ENCODE data around the gene ZNF716. TPM values are rescaled to one million over a fixed set of nuclear protein-coding genes. Genes with fewer than 3 reads are reported as not detected.

Gene ZNF716
- total and polyA plus RNA-seq, 11 donors, result not detected

DNA sequence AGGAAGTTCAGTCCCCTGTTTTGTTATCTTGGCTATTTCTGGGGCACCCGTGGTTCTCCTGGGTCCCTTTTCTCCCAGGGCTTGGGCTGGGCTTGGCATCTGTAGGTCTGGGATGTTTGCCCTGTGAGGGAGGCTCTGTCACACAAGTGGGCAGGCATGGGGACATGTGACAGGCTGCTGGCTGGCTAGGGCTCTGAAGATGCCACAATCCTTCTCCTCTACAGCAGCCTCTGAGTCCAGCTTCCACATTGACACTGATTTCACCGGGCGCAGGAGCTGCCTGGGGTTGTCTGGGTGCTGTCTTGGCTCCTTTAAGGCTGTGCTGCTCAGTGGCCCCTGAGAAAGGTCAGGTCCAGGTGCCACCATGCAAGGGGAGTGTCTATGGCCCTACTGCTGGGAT lies 37.4 kb upstream of the ZNF716 start:
- Histone ChIP-seq H3K9me3 (peaks cover 0 to 4% (median 0%) of the 10 kb centered on the region in 12 donors), H3K27ac (no peak overlapping the region), H3K4me3 (no peak overlapping the region), H3K27me3 (no peaks in the 10 kb centered on the region), H3K36me3 (no peaks in the 10 kb centered on the region), H3K4me1 (no peaks in the 10 kb centered on the region)
- peak in 1 of 5 donors; percentile 50 for DNase-seq
- intact Hi-C loops (cut with DNase I), result no loop called here
- 17 to 67% (median 48%) methylated on average over 1 to 3 of the region's 3 CpGs for WGBS, 4 donors
- peak in 3 of 4 donors; percentile 28 to 70 (median 54) for ATAC-seq
- no peak for TF ChIP-seq POLR2A (IDR thresholded peaks at IDR 0.05)
- TF ChIP-seq, protein P1, sequence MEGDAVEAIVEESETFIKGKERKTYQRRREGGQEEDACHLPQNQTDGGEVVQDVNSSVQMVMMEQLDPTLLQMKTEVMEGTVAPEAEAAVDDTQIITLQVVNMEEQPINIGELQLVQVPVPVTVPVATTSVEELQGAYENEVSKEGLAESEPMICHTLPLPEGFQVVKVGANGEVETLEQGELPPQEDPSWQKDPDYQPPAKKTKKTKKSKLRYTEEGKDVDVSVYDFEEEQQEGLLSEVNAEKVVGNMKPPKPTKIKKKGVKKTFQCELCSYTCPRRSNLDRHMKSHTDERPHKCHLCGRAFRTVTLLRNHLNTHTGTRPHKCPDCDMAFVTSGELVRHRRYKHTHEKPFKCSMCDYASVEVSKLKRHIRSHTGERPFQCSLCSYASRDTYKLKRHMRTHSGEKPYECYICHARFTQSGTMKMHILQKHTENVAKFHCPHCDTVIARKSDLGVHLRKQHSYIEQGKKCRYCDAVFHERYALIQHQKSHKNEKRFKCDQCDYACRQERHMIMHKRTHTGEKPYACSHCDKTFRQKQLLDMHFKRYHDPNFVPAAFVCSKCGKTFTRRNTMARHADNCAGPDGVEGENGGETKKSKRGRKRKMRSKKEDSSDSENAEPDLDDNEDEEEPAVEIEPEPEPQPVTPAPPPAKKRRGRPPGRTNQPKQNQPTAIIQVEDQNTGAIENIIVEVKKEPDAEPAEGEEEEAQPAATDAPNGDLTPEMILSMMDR (IDR thresholded peaks at IDR 0.05), result no peak

DNA sequence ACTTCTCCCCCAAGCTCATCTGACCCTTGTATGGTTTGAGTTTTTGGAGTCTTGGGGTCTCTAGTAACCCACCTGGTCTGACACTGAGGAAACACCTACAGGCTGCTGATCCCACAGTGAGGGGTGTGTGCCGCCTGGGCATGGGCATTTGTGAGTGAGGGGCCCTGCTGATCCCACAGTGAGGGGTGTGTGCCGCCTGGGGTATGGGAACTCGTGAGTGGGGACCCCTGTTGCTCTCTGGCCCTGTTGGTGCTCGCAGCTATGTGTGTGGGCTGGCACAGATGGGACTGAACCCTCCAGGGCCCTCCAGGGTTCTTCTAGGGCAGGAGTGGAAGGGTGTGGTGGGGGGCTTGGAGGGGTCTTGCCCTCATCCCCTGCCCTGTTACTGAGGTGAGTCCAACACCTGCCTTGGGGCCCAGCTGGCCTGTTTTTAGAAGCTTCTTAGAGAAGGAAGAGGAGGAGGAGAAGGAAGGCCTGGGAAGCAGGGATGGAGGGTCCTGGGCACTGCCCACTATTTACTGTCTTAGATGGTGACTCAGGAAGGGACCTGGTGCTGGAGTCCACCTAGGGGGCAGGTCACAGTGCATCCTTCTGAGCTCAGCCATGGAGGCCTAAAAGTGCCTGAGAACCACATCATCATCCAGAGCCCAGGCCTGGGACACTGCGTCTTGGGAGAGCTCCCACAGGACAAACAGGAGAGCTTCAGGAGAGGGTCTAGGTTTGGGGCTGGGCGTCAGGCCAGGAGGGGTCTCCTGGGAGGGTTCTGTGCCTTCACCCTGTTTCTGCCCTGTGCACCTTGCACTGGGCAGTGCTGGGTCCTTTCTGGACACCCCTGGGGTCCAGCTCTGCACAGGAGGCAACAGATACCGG lies 36.2 kb upstream of the ZNF716 start:
- Histone ChIP-seq H3K36me3 (peaks cover 0 to 2% (median 0%) of the 10 kb centered on the region in 9 donors), H3K4me1 (no peaks in the 10 kb centered on the region), H3K27ac (no peak overlapping the region), H3K9me3 (peaks cover 0 to 13% (median 0%) of the 10 kb centered on the region in 12 donors), H3K4me3 (no peak overlapping the region), H3K27me3 (no peaks in the 10 kb centered on the region)
- DNase-seq (peak in 1 of 5 donors; percentile 7), ATAC-seq (peak in 1 of 4 donors; percentile 8)
- intact Hi-C loops (cut with DNase I), result no loop called here
- TF ChIP-seq POLR2A (IDR thresholded peaks at IDR 0.05), result no peak
- TF ChIP-seq, protein P1 (IDR thresholded peaks at IDR 0.05), result no peak
- 47 to 78% (median 58%) methylated on average over 4 to 7 of the region's 7 CpGs for WGBS, 4 donors

DNA sequence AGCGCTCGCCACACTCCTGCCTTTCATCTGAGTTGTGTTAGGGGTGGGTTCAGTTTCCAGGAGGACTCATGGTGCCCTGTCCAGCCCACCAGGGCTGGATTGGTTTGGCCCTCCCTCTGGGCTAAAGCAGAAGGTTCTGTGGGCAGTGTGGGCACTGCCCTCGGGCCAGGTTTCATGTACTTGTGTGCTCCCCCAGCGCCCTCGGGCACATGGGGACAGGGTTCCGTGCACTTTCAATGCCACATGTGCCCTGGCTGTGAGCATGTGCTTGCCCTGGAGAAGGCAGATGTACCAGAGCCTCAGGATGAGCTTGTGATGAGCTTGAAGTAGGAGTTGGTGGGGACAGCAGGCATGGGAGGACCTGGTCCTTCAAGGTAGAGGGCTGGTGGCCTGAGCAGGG lies 35.6 kb upstream of the ZNF716 start:
- ATAC-seq (no peak), DNase-seq (peak in 1 of 5 donors; percentile 8)
- TF ChIP-seq POLR2A (IDR thresholded peaks at IDR 0.05), result no peak
- TF ChIP-seq, protein P1 (IDR thresholded peaks at IDR 0.05), result no peak
- no peaks in the 10 kb centered on the region for H3K27me3 ChIP-seq
- H3K27ac ChIP-seq, result no peak overlapping the region
- H3K9me3 ChIP-seq, result peaks cover 0 to 15% (median 0%) of the 10 kb centered on the region in 12 donors
- 60 to 78% (median 72%) methylated on average over 6 of the region's 6 CpGs for WGBS, 4 donors
- intact Hi-C loops (cut with DNase I), result no loop called here
- H3K36me3 ChIP-seq, result peaks cover 0 to 2% (median 0%) of the 10 kb centered on the region in 9 donors
- H3K4me3 ChIP-seq, result no peak overlapping the region
- no peaks in the 10 kb centered on the region for H3K4me1 ChIP-seq

DNA sequence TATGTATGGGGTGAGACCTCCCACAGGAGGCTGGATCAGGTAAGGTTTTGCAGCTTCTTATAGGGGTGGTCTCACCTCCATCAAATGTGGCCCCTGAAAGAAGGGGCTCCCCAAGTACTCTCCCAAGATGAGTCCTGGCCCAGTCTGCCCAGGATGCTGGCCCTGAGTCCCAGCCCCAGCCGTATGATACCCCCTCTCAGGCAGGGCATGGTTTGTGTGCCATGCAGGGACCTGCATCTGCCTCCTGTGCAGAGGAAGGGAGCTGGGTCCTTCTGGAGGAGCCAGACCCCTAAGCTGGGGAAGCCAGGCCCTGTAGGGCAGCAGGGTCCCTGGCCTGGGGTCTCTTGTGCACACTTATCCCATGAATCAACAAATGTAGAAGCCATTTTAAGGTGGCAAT lies 35.1 kb upstream of the ZNF716 start:
- Histone ChIP-seq H3K36me3 (peaks cover 0 to 2% (median 0%) of the 10 kb centered on the region in 9 donors), H3K4me1 (no peaks in the 10 kb centered on the region), H3K27me3 (no peaks in the 10 kb centered on the region), H3K4me3 (no peak overlapping the region), H3K27ac (no peak overlapping the region), H3K9me3 (peaks cover 0 to 14% (median 0%) of the 10 kb centered on the region in 12 donors)
- DNase-seq (no peak), ATAC-seq (no peak)
- TF ChIP-seq, protein P1 (IDR thresholded peaks at IDR 0.05), result no peak
- no peak for TF ChIP-seq POLR2A (IDR thresholded peaks at IDR 0.05)
- 44 to 67% methylated on average over 1 of the region's 1 CpG; no CpG with 5 or more reads in 2 of the 4 donors for WGBS, 4 donors
- intact Hi-C loops (cut with DNase I), result no loop called here

Data from heart left ventricle (tissue), 16 donors.